HG03066 (cell line): ENCODE measurements around the gene NOP56.
"Not testable (repeated sequence)": the region's sequence is repeated elsewhere in the genome, so short reads cannot be mapped to it uniquely, and the experiment has no call there.

Experiments
- ATAC-seq: cut with Tn5 transposase; IDR thresholded peaks from one replicate; pipeline ENCODE4 v1.9.1; 2021; ENCODE audit warnings: low read depth; ENCODE audit not compliant: unreplicated experiment

The NOP56 gene

GRCh38 chr20:2673453-2673852 is 21.0 kb downstream of the NOP56 start:
- no peak for ATAC-seq

DNA sequence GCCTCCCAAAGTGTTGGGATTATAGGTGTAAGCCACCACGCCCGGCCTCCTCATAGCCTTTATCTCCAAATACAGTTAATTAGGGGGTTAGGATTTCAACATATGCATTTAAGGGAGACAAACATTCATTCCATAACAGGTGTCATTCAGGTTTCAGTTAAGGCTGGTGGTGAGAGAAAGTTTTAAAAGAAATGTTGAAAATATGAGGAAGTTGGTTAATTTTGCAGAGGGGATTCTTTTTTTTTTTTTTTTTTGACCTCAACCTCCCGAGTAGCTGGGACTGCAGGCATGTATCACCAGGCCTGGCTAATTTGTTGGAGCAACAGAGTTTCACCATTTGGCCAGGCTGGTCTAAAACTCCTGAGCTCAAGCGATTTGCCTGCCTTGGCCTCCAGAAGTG is 27.6 kb downstream of the NOP56 start:
- ATAC-seq: no peak

GRCh38 chr20:2682040-2682439 is 29.6 kb downstream of the NOP56 start:
- ATAC-seq: not testable (repeated sequence)

DNA sequence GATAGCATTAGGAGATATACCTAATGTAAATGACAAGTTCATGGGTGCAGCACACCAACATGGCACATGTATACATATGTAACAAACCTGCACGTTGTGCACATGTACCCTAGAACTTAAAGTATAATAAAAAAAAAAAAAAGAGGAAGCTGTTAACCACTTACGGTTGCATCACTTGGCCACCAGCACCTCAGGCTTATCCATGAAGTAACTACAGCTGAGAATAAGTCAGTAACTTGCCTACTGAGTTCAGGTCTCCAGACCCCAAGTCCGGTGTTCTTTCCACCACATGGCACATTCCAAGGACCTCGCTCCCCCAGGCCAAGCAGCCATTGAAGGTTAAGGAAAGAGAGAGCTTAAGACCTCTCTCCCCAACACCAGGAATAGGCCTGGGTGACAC is 32.4 kb downstream of the NOP56 start:
- not testable (repeated sequence) for ATAC-seq

DNA sequence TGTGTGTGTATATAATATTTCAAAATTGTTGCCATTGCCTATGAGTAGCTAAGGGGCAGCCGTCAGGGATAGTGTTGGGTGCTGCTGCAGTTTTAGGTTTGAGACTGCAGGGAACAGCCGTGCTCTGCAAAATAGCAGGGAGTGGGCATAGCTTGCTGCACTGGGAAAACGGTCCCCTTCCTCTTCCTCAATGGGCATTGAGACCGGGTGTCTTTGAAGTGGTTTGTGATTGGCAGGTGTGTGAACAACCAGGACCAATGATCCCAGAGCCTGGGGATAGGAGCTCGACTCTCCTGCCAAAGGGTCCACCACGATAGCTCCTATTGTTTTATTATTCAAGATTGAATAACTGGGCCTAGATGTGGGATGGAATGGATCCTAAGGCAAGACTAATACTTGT is 35.1 kb downstream of the NOP56 start:
- no peak for ATAC-seq

DNA sequence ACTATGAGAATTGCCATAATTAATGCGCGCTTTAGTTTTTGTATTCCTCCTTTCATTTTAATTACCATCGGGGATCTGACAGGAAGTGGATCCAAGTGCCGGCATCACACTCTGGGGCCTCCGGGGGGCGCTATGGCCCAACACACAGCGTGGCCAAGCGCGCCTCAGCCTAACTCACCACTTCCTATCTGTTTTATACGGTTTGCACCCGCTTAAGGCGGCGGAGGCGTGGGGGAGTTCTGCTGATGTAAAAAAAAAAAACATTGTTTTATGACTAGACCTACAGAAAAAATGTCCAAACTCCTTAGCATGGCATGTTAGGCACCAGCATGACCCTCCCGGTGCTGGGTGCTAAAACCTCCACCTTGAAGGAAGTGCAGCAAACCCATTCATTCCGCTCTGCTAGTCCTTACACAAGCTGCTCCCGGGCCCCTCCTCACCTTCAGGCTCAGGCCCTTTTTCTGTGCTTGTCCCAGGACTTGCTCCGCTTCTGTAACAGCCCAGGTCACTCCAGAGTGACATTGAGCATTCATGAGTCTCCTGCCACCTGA is 35.7 kb downstream of the NOP56 start:
- ATAC-seq: no peak

DNA sequence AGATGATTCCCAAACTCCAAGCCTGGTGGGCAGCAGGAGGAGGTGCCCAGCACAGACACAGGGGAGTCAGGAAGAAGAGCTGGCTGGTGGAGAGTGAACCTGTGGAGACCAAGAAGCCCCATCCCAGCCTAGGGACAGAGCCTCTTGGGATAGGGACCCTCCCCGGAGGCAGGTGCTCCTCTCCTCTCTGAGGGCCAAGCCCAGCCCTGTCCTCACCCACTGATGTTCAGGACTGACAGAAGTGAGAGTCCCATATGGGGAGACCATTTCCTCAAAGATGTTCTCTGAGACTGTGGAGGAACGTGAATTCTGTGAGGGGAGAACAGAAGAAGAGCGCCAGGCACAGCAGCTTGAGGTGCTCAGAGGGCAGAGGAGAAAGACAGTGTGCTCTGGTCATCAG is 37.8 kb downstream of the NOP56 start:
- no peak for ATAC-seq

GRCh38 chr20:2690718-2691117 is 38.3 kb downstream of the NOP56 start:
- no peak for ATAC-seq

- ATAC-seq: no peak
Measured at GRCh38 chr20:2691127-2691526, 38.7 kb downstream of the NOP56 start.

DNA sequence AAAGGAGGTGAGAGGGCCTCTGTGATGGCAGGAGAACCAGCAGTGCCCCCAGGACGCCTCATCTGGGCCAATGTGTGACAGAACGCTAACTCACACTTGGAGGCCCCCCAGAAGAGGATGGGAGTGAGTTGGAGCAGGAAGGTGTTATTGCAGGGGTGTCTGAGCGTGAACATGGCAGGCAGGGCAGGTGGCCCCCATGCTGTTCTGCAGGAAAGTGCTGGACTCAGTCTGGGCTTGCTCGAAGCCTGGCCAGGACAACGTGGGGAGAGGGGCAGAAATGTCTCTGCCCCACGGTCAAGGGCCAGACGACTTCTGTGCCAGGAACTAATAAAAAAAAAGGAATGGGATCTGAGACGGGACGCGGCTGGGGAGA is 39.2 kb downstream of the NOP56 start:
- ATAC-seq: no peak

DNA sequence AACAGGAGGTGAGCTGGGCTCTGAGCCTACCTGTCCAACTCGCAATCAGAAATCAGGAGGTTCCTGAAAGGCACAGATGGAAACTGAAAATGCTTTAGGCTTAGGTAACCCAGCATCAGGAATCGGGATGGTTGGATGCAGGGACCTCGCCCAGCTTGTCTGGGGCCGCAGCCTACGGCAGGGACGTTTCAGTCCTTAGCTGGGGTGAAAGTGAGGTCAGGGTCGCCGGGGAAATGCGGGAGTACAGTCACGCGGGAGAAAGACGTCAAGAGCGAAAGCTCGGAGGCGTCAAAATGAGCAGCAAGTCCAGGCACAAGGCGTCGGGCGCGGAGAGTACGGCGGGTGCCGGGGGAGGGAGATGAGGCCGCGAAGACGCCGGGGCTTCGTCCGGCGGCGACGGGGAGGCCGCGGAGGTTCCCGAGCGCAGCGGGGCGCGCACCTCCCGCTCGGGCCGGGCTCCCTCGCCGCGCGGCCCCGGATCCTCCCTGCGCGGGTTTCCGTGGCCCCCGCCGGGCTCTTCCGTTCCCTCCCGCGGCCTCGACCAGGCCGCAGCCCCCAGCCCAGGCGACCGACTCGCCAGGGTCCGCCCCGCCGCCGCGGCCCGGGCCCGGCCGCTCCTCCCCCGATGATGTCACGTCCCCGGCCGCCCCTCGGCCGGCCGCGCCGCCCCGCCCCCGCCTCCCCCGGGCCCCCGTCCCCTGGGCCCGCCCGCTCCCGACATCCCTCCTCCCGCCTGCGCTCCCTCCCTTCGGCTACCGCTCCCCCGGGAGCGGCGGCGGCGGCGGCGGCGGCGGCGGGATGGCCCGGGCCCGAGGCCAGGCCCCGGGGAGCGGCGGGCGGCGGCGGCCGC is 39.8 kb downstream of the NOP56 start, which contains the start of gene EBF4:
EBF4 (plus strand) TSS at position 745 of the 850 bp plus-strand sequence. CDS start 866 bp downstream, outside the sequence.
- no peak for ATAC-seq

DNA sequence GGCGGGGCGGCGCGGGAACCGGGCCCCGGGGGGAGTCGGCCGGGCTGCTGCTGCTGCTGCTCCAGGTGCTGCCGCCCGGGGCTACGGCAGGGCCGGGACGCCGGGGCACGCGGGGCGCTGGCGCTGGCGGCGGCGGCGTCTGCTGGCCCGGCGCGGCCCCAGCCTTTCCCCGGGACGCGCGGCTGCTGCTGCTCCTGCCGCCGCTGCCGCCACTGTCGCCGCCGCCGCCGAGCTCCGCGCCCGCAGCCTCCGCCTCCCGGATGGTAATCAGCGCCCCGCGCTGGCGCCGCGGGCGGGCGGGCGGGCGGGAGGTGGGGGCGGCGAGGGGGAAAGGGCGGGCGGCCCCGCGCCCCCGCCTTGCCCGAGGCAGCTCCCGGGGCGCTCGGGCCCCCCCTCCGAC is 40.5 kb downstream of the NOP56 start:
- ATAC-seq: no peak

GRCh38 chr20:2693286-2694007 is 41.0 kb downstream of the NOP56 start:
- ATAC-seq: no peak

DNA sequence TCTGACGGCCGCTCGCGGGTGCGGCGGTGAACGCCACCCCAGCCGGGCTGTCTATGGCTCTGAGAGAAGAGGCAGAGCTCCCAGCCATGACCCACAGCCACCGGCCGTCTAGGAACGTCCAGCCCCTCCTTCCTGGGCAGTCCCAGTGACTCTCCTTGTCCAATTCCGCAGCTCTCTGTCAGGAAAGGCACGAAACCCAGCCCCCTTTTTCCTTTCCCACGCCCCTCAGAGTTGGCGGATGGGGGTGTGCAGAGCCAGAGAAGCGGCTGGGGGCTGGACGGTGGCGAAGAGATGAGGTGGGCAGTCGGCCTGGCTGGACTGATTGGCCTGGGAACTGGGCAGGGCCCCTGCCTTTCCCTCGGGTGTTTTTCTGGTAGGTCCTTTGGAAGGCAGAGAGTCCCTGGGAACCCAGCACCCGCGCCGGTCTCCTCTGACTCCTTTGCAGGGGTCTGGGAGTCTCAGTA is 41.6 kb downstream of the NOP56 start:
- ATAC-seq: no peak

- ATAC-seq: no peak
Measured at GRCh38 chr20:2694519-2694918, 42.1 kb downstream of the NOP56 start.

DNA sequence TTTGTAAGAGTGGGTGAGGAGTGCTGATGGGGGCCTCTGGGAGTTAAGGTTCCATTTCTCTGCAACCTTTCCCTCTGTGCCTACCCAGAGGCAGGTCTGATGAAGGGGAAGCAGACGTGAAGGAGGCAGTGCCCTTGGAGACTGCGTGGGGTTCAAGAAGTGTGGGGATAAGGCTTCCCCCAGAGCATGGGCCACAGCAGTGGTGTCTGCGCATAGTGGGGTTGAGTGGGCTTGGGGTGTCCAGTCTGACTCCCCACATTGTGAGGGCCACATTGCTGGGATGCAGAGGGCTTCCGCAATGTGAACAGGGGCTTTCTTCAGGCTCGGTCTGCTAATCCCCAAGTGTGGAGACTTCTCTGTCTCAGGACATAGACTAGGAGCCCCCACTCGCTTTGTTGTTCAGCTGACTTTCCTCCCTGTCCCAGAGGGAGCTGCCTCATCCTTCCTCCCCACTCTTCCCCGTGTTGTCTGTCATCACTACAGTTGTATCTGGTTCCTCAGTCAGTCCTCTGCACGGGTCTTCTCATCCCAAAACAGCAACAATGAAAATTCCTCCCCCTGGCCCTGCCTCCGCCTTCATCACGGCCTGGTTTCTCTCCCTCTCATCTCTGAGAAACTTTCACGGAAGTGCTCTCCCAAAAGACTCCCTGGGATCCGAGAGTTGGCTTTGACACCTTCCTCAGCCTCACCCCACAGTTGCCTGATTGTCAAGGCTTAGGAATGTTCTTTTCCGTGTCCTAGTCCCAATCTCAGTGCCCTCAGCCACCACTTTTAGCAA is 43.0 kb downstream of the NOP56 start:
- ATAC-seq: no peak

GRCh38 chr20:2695984-2696525 is 43.6 kb downstream of the NOP56 start:
- ATAC-seq: not testable (repeated sequence)

GRCh38 chr20:2696646-2697045 is 44.2 kb downstream of the NOP56 start:
- no peak for ATAC-seq

DNA sequence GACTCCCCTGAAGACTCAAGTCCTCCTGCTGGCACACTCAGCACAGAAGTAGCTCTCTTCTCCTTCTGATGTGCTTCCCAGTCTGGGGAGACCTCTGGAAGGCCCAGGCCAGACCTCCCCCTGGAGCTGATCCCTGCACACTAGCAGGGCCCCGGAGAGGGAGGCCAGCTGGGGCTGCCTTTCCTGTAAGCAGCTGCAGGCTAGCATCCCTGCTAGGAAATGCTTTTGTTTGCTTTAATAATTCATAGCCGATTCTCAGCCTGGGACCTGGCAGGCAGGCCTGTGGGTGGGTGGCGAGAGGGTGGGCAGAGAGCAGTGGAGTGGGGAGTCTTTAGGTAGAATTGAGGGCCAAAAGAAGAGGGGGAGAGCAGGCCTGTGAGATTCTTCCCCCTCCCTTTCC is 45.3 kb downstream of the NOP56 start:
- no peak for ATAC-seq

GRCh38 chr20:2698186-2698817 is 45.9 kb downstream of the NOP56 start:
- no peak for ATAC-seq
